Stimulated activated naive CD8-positive, alpha-beta T cell treated with anti-CD3 and anti-CD28 coated beads, Interleukin-15, Interleukin-2, amounts not matched to agents 100 ng/mL and 50 ng/mL, for 24 hours (primary cell): Measurements from ENCODE around the gene ASB11.

ENCODE experiments used
- H3K27ac Mint-ChIP-seq: one replicate; pipeline ENCODE4 v1.8.0; 2021; ENCODE audit warnings: mild to moderate bottlenecking, mixed read lengths
- H3K27me3 Mint-ChIP-seq: one replicate; pipeline ENCODE4 v1.8.0; 2021; ENCODE audit warnings: mixed read lengths
- H3K36me3 Mint-ChIP-seq: one replicate; pipeline ENCODE4 v1.8.0; 2021; ENCODE audit warnings: low read depth, mixed read lengths
- H3K4me1 Mint-ChIP-seq: one replicate; pipeline ENCODE4 v1.8.0; 2021; ENCODE audit warnings: low read depth, mixed read lengths
- H3K4me3 Mint-ChIP-seq: one replicate; pipeline ENCODE4 v1.8.0; 2021; ENCODE audit warnings: mild to moderate bottlenecking, mixed read lengths
- H3K9me3 Mint-ChIP-seq: one replicate; pipeline ENCODE4 v1.8.0; 2021; ENCODE audit warnings: mixed read lengths

Gene ASB11

GRCh38 chrX:15315509-15315908 is at the start of gene ASB11:
ASB11 (minus strand) TSS chrX:15315640; CDS start chrX:15315605, 35 bp downstream.
- Mint-ChIP-seq H3K4me3 (no peak within 1 kb of the TSS), H3K27me3 (no peaks in the 10 kb centered on the region), H3K4me1 (no peaks in the 10 kb centered on the region), H3K36me3 (peaks cover 10% of the 10 kb centered on the region), H3K9me3 (no peaks in the 10 kb centered on the region), H3K27ac (no peak within 1 kb of the TSS)

GRCh38 chrX:15359701-15360100 is 44.3 kb upstream of the ASB11 start:
- H3K9me3 Mint-ChIP-seq, result no peaks in the 10 kb centered on the region
- peaks cover 7% of the 10 kb centered on the region for H3K27me3 Mint-ChIP-seq
- no peaks in the 10 kb centered on the region for H3K36me3 Mint-ChIP-seq

GRCh38 chrX:15358533-15358932 is 43.1 kb upstream of the ASB11 start:
- Mint-ChIP-seq H3K27me3 (peaks cover 4% of the 10 kb centered on the region), H3K27ac (no peak overlapping the region), H3K4me1 (no peaks in the 10 kb centered on the region), H3K36me3 (no peaks in the 10 kb centered on the region), H3K4me3 (no peak overlapping the region), H3K9me3 (no peaks in the 10 kb centered on the region)

More at GRCh38 chrX:15359701-15360100, 44.3 kb upstream of the ASB11 start:
- H3K4me3 Mint-ChIP-seq, result no peak overlapping the region
- H3K4me1 Mint-ChIP-seq, result no peaks in the 10 kb centered on the region
- no peak overlapping the region for H3K27ac Mint-ChIP-seq

- no peak overlapping the region for H3K4me3 Mint-ChIP-seq
- H3K9me3 Mint-ChIP-seq, result no peaks in the 10 kb centered on the region
- peaks cover 4% of the 10 kb centered on the region for H3K27me3 Mint-ChIP-seq
- H3K27ac Mint-ChIP-seq, result no peak overlapping the region
- H3K4me1 Mint-ChIP-seq, result no peaks in the 10 kb centered on the region
- H3K36me3 Mint-ChIP-seq, result no peaks in the 10 kb centered on the region
These were observed 41.0 kb upstream of the ASB11 start for GRCh38 chrX:15356444-15356843.

- Mint-ChIP-seq H3K9me3 (no peaks in the 10 kb centered on the region), H3K27me3 (no peaks in the 10 kb centered on the region), H3K36me3 (no peaks in the 10 kb centered on the region)
These were observed 35.0 kb upstream of the ASB11 start for GRCh38 chrX:15350329-15350996.

GRCh38 chrX:15349046-15349445 is 33.6 kb upstream of the ASB11 start:
- Mint-ChIP-seq H3K36me3 (no peaks in the 10 kb centered on the region), H3K27ac (no peak overlapping the region), H3K27me3 (peaks cover under 1% of the 10 kb centered on the region), H3K4me3 (no peak overlapping the region), H3K9me3 (no peaks in the 10 kb centered on the region), H3K4me1 (no peaks in the 10 kb centered on the region)

More at GRCh38 chrX:15350329-15350996, 35.0 kb upstream of the ASB11 start:
- H3K4me3 Mint-ChIP-seq, result no peak overlapping the region
- H3K4me1 Mint-ChIP-seq, result no peaks in the 10 kb centered on the region
- no peak overlapping the region for H3K27ac Mint-ChIP-seq

GRCh38 chrX:15345976-15346375 is 30.5 kb upstream of the ASB11 start:
- no peak overlapping the region for H3K27ac Mint-ChIP-seq
- peaks cover 11% of the 10 kb centered on the region for H3K27me3 Mint-ChIP-seq
- no peak overlapping the region for H3K4me3 Mint-ChIP-seq
- no peaks in the 10 kb centered on the region for H3K4me1 Mint-ChIP-seq
- H3K36me3 Mint-ChIP-seq, result no peaks in the 10 kb centered on the region
- H3K9me3 Mint-ChIP-seq, result no peaks in the 10 kb centered on the region

- Mint-ChIP-seq H3K4me3 (no peak overlapping the region), H3K36me3 (no peaks in the 10 kb centered on the region), H3K9me3 (no peaks in the 10 kb centered on the region), H3K4me1 (no peaks in the 10 kb centered on the region), H3K27ac (no peak overlapping the region), H3K27me3 (peaks cover 14% of the 10 kb centered on the region)
These were observed 28.7 kb upstream of the ASB11 start for GRCh38 chrX:15344106-15344505.

- Mint-ChIP-seq H3K36me3 (no peaks in the 10 kb centered on the region), H3K4me3 (no peak overlapping the region), H3K4me1 (no peaks in the 10 kb centered on the region), H3K9me3 (no peaks in the 10 kb centered on the region), H3K27me3 (peaks cover 15% of the 10 kb centered on the region), H3K27ac (no peak overlapping the region)
These were observed 27.6 kb upstream of the ASB11 start for GRCh38 chrX:15343075-15343476.

- Mint-ChIP-seq H3K27ac (no peak overlapping the region), H3K4me1 (no peaks in the 10 kb centered on the region), H3K4me3 (no peak overlapping the region), H3K36me3 (no peaks in the 10 kb centered on the region), H3K27me3 (peaks cover 20% of the 10 kb centered on the region), H3K9me3 (no peaks in the 10 kb centered on the region)
These were observed 25.4 kb upstream of the ASB11 start for GRCh38 chrX:15340867-15341266.

- Mint-ChIP-seq H3K27me3 (peaks cover 10% of the 10 kb centered on the region), H3K36me3 (peaks cover 7% of the 10 kb centered on the region), H3K27ac (peak overlapping the region; percentile 69), H3K4me1 (peaks cover 12% of the 10 kb centered on the region), H3K9me3 (no peaks in the 10 kb centered on the region), H3K4me3 (peak overlapping the region; percentile 90)
These were observed 20.6 kb upstream of the ASB11 start for GRCh38 chrX:15336023-15336413.

GRCh38 chrX:15335135-15336022 is 19.9 kb upstream of the ASB11 start, which contains the start of gene PIGA:
PIGA (minus strand) TSS chrX:15335523; CDS start chrX:15331930, 3,593 bp downstream.
- Mint-ChIP-seq H3K9me3 (no peaks in the 10 kb centered on the region), H3K4me3 (peak within 1 kb of the TSS; percentile 90), H3K4me1 (peaks cover 12% of the 10 kb centered on the region), H3K27me3 (peaks cover 6% of the 10 kb centered on the region), H3K27ac (peak within 1 kb of the TSS; percentile 90), H3K36me3 (peaks cover 7% of the 10 kb centered on the region)

GRCh38 chrX:15334561-15334960 is 19.1 kb upstream of the ASB11 start:
- Mint-ChIP-seq H3K36me3 (peaks cover 10% of the 10 kb centered on the region), H3K4me3 (peak overlapping the region; percentile 90), H3K9me3 (no peaks in the 10 kb centered on the region)

GRCh38 chrX:15328821-15329220 is 13.4 kb upstream of the ASB11 start:
- H3K27ac Mint-ChIP-seq, result no peak overlapping the region
- no peaks in the 10 kb centered on the region for H3K9me3 Mint-ChIP-seq
- no peaks in the 10 kb centered on the region for H3K27me3 Mint-ChIP-seq
- H3K4me1 Mint-ChIP-seq, result peaks cover 6% of the 10 kb centered on the region
- no peak overlapping the region for H3K4me3 Mint-ChIP-seq
- peaks cover 27% of the 10 kb centered on the region for H3K36me3 Mint-ChIP-seq

More at GRCh38 chrX:15334561-15334960, 19.1 kb upstream of the ASB11 start:
- peaks cover 12% of the 10 kb centered on the region for H3K4me1 Mint-ChIP-seq
- peaks cover 6% of the 10 kb centered on the region for H3K27me3 Mint-ChIP-seq
- H3K27ac Mint-ChIP-seq, result peak overlapping the region; percentile 90

- no peak overlapping the region for H3K4me3 Mint-ChIP-seq
- no peak overlapping the region for H3K27ac Mint-ChIP-seq
- peaks cover 30% of the 10 kb centered on the region for H3K36me3 Mint-ChIP-seq
- no peaks in the 10 kb centered on the region for H3K27me3 Mint-ChIP-seq
- H3K9me3 Mint-ChIP-seq, result no peaks in the 10 kb centered on the region
- H3K4me1 Mint-ChIP-seq, result peaks cover 3% of the 10 kb centered on the region
These were observed 12.7 kb upstream of the ASB11 start for GRCh38 chrX:15328131-15328530.
